Non-pigmented ciliary epithelial cell (primary cell): ENCODE results near the gene HERPUD1.

Experiments used
- DNase-seq: peaks from one replicate; pipeline ENCODE4 v3.0.0-alpha.2; 2010; ENCODE audit warnings: low read depth

Gene HERPUD1

GRCh38 chr16:56910654-56911539 is 21.0 kb upstream of the HERPUD1 start:
- DNase-seq = peak; percentile 86

- no peak for DNase-seq
Measured at GRCh38 chr16:56911771-56912571, 20.0 kb upstream of the HERPUD1 start.

GRCh38 chr16:56912746-56913708 is 18.9 kb upstream of the HERPUD1 start:
- no peak for DNase-seq

- no peak for DNase-seq
Measured at GRCh38 chr16:56914896-56915295, 17.0 kb upstream of the HERPUD1 start.

- DNase-seq = no peak
Measured at GRCh38 chr16:56915336-56916119, 16.4 kb upstream of the HERPUD1 start.

GRCh38 chr16:56916571-56917403 is 15.2 kb upstream of the HERPUD1 start:
- no peak for DNase-seq

GRCh38 chr16:56918467-56919012 is 13.4 kb upstream of the HERPUD1 start:
- no peak for DNase-seq

GRCh38 chr16:56919099-56919800 is 12.7 kb upstream of the HERPUD1 start:
- no peak for DNase-seq

- DNase-seq = no peak
Measured at GRCh38 chr16:56921571-56921970, 10.4 kb upstream of the HERPUD1 start.

- DNase-seq = no peak
Measured at GRCh38 chr16:56923481-56924091, 8.4 kb upstream of the HERPUD1 start.

GRCh38 chr16:56927471-56927870 is 4.5 kb upstream of the HERPUD1 start:
- no peak for DNase-seq

- no peak for DNase-seq
Measured at GRCh38 chr16:56929639-56930038, 2.3 kb upstream of the HERPUD1 start.

GRCh38 chr16:56930486-56931270 is 1.3 kb upstream of the HERPUD1 start:
- no peak for DNase-seq

GRCh38 chr16:56931271-56931891 is 561 bp upstream of the HERPUD1 start:
- DNase-seq = no peak

GRCh38 chr16:56932721-56933619 is 1.0 kb downstream of the HERPUD1 start:
- no peak for DNase-seq

GRCh38 chr16:56933828-56934598 is 2.1 kb downstream of the HERPUD1 start:
- no peak for DNase-seq
